Thymus (tissue), 11 donors: ENCODE data around the gene ETV1. TPM values are rescaled to one million over a fixed set of nuclear protein-coding genes. Genes with fewer than 3 reads are reported as not detected.

ENCODE experiments used
- DNase-seq, 9 donors: peaks; one replicate each; pipeline ENCODE4 v3.0.0-alpha.2; 2013; ENCODE audit warnings: low spot score in 9 of 9, low read depth in 6 of 9, missing footprints in 1 of 9
- H3K27ac ChIP-seq, 2 donors: one replicate each; pipeline ENCODE4 v1.5.1; 2013; ENCODE audit warnings: control low read depth in 1 of 2, low read depth in 1 of 2, low read length in 1 of 2, mild to moderate bottlenecking in 1 of 2, moderate library complexity in 1 of 2
- H3K27me3 ChIP-seq, 2 donors: one replicate each; pipeline ENCODE4 v1.5.1; 2013; ENCODE audit warnings: low read length in 1 of 2; ENCODE audit not compliant: control insufficient read depth in 2 of 2, insufficient read depth in 1 of 2
- H3K36me3 ChIP-seq, 2 donors: one replicate each; pipeline ENCODE4 v1.5.1; 2013; ENCODE audit warnings: low read length in 1 of 2, mild to moderate bottlenecking in 1 of 2, moderate library complexity in 1 of 2; ENCODE audit not compliant: control insufficient read depth in 2 of 2, insufficient read depth in 2 of 2
- H3K4me1 ChIP-seq, 2 donors: one replicate each; pipeline ENCODE4 v1.5.1; 2013; ENCODE audit warnings: low read length in 2 of 2; ENCODE audit not compliant: control insufficient read depth in 2 of 2, insufficient read depth in 2 of 2
- H3K4me3 ChIP-seq, 2 donors: one replicate each; pipeline ENCODE4 v1.5.1; 2013; ENCODE audit warnings: low read length in 2 of 2, control low read depth in 1 of 2, mild to moderate bottlenecking in 1 of 2
- H3K9me3 ChIP-seq, 2 donors: one replicate each; pipeline ENCODE4 v1.5.1; 2013; ENCODE audit warnings: low read length in 1 of 2, mild to moderate bottlenecking in 1 of 2; ENCODE audit not compliant: control insufficient read depth in 2 of 2, insufficient read depth in 1 of 2
- WGBS: extraction: QIAGEN DNeasy Blood & Tissue Kit; methylation state at CpG from one replicate; pipeline ENCODE4 v1.1.7; 2013; 5-methylcytosine and 5-hydroxymethylcytosine counted together
- polyA plus RNA-seq: library from polyadenylated mRNA; stranded (reverse); fragments of 200-250 nt; gene quantifications from one replicate; pipeline ENCODE4 v1.2.3, GENCODE V29; 2013
- total RNA-seq: library from RNA; stranded (reverse); fragments of 120-200 nt; gene quantifications from one replicate; pipeline ENCODE4 v1.2.4, GENCODE V29; 2013
- donor health status: healthy.

The ETV1 gene
- total and polyA plus RNA-seq, 2 donors, result 3.5 to 12.5 TPM

DNA sequence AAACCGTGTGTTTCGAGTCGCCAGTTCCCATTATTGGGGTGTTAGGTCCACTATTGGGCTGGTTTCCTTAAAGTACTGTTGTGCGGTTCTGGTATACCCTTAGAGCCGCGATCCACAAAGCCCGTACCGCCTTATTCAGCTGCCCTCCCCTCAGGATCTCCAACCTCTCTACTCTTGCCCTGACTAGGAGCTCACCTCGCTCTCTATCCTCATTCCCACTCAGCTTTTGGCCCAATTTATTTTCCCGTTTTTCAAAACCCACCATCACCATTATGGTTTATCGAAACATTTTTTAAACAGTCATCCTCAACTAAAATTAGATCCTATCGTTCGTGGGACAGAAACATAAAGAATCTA lies 461 bp upstream of the ETV1 start:
- WGBS, result under 1% methylated on average over 13 of the region's 13 CpGs
- DNase-seq, result peak in 1 of 9 donors; percentile 6
- H3K27ac ChIP-seq, result peak overlapping the region; percentile 76 to 86

DNA sequence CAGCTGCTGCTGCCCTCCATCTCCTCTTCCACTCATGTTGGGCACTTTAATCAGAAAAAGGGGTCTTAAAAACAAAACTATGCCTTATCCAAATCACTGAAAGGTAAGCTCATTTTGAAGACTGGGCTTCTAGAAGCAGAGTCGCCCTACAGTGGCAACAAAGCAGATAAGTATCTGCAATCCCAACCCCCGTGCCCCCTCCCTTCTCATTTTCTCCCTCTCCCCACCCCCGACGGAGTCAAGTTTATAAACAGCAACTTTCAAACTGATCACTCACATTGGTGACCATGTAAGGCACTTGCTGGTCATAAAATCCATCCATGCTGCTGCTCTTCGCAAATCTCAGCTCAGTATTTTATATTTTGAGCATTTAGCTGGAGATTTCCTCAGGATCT lies 738 bp downstream of the ETV1 start:
- WGBS, result 3% methylated on average over 5 of the region's 5 CpGs
- H3K4me3 ChIP-seq, result peak overlapping the region in 1 of 2 donors; percentile 48
- peaks cover 4 to 26% of the 10 kb centered on the region in 2 donors for H3K4me1 ChIP-seq
- peaks cover 0 to 5% of the 10 kb centered on the region in 2 donors for H3K9me3 ChIP-seq
- no peaks in the 10 kb centered on the region for H3K36me3 ChIP-seq
- peak overlapping the region in 1 of 2 donors; percentile 86 for H3K27ac ChIP-seq
- peak in 1 of 9 donors; percentile 7 for DNase-seq
- peaks cover 4 to 33% of the 10 kb centered on the region in 2 donors for H3K27me3 ChIP-seq

More for the DNA sequence above, 461 bp upstream of the ETV1 start:
- no peaks in the 10 kb centered on the region for H3K36me3 ChIP-seq
- H3K4me1 ChIP-seq, result peaks cover 4 to 26% of the 10 kb centered on the region in 2 donors
- H3K27me3 ChIP-seq, result peaks cover 4 to 33% of the 10 kb centered on the region in 2 donors
- peak overlapping the region; percentile 45 to 48 for H3K4me3 ChIP-seq
- peaks cover 0 to 5% of the 10 kb centered on the region in 2 donors for H3K9me3 ChIP-seq

GRCh38 chr7:13988065-13988464 lies 1.4 kb downstream of the ETV1 start:
- H3K4me3 ChIP-seq, result no peak overlapping the region
- WGBS, result 48% methylated on average over 8 of the region's 8 CpGs
- H3K27me3 ChIP-seq, result peaks cover 4 to 33% of the 10 kb centered on the region in 2 donors
- H3K4me1 ChIP-seq, result peaks cover 4 to 26% of the 10 kb centered on the region in 2 donors
- peaks cover 0 to 5% of the 10 kb centered on the region in 2 donors for H3K9me3 ChIP-seq
- no peak overlapping the region for H3K27ac ChIP-seq
- H3K36me3 ChIP-seq, result no peaks in the 10 kb centered on the region
- DNase-seq, result no peak

- peaks cover 0 to 5% of the 10 kb centered on the region in 2 donors for H3K9me3 ChIP-seq
- H3K27me3 ChIP-seq, result peaks cover 4 to 33% of the 10 kb centered on the region in 2 donors
- WGBS, result 86% methylated on average over 1 of the region's 1 CpG
- H3K27ac ChIP-seq, result no peak overlapping the region
- H3K36me3 ChIP-seq, result no peaks in the 10 kb centered on the region
- no peak for DNase-seq
- H3K4me1 ChIP-seq, result peaks cover 4 to 26% of the 10 kb centered on the region in 2 donors
- no peak overlapping the region for H3K4me3 ChIP-seq
Observed at GRCh38 chr7:13987395-13987794, 2.1 kb downstream of the ETV1 start.

GRCh38 chr7:13986208-13986607 lies 3.3 kb downstream of the ETV1 start:
- Histone ChIP-seq H3K27me3 (peaks cover 4 to 31% of the 10 kb centered on the region in 2 donors), H3K9me3 (peaks cover 0 to 5% of the 10 kb centered on the region in 2 donors), H3K36me3 (no peaks in the 10 kb centered on the region), H3K27ac (peak overlapping the region in 1 of 2 donors; percentile 20), H3K4me3 (no peak overlapping the region), H3K4me1 (peaks cover 4 to 22% of the 10 kb centered on the region in 2 donors)
- DNase-seq, result no peak
- 89% methylated on average over 2 of the region's 2 CpGs for WGBS

DNA sequence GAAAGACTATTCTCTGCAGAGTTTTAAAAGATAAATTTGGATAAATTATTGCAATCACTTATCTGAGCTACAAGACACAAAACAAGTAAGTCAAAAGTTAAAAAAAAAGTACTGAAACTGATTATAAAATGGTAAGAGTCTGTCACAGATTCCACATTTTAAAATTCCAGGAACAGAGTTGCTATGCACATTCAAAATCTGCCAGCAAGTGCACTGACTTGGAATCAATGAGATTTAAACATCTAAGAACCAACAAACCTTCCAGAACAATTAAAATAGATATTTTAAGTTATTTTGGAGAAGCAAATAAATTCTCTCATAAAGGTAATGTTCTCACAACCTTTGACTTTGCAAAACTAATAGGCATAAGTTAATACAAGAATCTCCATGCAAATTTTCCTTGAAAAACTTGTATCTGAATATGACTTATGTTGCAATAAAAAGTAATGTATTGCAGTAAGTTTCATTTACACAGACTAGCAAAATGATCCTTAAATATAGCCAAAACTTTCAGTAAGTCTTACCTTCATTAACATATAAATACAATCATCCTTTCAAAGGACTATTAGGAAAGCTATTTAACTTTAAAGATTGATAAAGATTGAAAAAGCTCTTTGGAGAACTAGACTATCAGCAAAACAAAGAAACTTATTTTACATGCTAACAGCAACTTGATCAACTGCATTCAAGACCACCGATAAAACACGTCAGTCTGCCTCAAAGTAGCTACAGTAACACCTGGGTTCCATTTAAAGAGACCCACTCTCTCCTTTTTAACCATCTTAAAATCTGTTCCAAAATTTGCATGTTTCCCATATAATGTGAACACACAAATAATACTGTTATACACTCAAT lies 4.4 kb downstream of the ETV1 start:
- Histone ChIP-seq H3K36me3 (no peaks in the 10 kb centered on the region), H3K9me3 (peaks cover 0 to 5% of the 10 kb centered on the region in 2 donors), H3K27ac (no peak overlapping the region), H3K4me3 (no peak overlapping the region), H3K27me3 (peaks cover 4 to 21% of the 10 kb centered on the region in 2 donors), H3K4me1 (peaks cover 0 to 12% of the 10 kb centered on the region in 2 donors)
- DNase-seq, result no peak
- 91% methylated on average over 2 of the region's 2 CpGs for WGBS

- no peak for DNase-seq
- peaks cover 2 to 11% of the 10 kb centered on the region in 2 donors for H3K27me3 ChIP-seq
- WGBS, result 59% methylated on average over 3 of the region's 3 CpGs
- no peak overlapping the region for H3K4me3 ChIP-seq
- no peaks in the 10 kb centered on the region for H3K9me3 ChIP-seq
- no peaks in the 10 kb centered on the region for H3K36me3 ChIP-seq
- no peak overlapping the region for H3K27ac ChIP-seq
- H3K4me1 ChIP-seq, result peaks cover 0 to 5% of the 10 kb centered on the region in 2 donors
Observed at GRCh38 chr7:13984061-13984460, 5.4 kb downstream of the ETV1 start.

DNA sequence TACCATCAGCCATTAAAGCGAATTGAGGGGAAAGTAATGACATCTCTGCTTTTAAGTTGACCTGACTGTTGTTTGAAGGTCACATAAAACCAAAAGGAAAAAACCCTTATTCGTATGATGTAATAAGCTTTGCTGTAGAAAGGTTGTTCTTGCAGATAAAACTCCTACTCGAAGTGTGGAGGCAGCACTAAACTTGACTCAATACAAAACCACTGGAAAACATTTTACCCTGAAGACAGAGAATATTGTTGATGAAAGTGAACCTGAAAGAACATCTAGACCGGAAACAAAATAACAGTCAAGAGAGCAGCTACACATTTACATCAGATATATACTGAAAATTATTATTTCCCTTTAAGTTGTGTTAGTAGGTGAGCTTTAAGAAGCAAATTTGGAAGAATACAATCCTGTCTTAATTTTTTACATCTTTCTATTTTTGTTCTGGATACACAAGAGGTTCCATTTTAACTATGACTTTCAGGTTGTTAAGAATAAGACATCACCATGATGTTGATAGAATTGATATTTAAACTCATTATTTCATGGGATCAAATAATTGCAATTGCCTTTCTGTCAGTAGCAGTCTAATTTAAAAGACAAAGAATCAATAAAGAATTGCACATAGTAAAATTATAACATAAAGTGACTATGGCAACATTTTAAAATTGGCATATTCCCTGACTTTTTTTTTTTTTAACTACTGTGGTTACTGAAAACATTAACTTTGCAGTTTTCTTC lies 6.4 kb downstream of the ETV1 start:
- WGBS, result 85% methylated on average over 4 of the region's 4 CpGs
- Histone ChIP-seq H3K4me3 (no peak overlapping the region), H3K4me1 (no peaks in the 10 kb centered on the region), H3K27ac (no peak overlapping the region), H3K9me3 (no peaks in the 10 kb centered on the region), H3K36me3 (no peaks in the 10 kb centered on the region), H3K27me3 (peaks cover under 1 to 2% of the 10 kb centered on the region in 2 donors)
- DNase-seq, result peak in 1 of 9 donors; percentile 9

GRCh38 chr7:13981070-13981469 lies 8.4 kb downstream of the ETV1 start:
- no peaks in the 10 kb centered on the region for H3K36me3 ChIP-seq
- H3K9me3 ChIP-seq, result no peaks in the 10 kb centered on the region
- WGBS, result 74% methylated on average over 3 of the region's 3 CpGs
- H3K4me1 ChIP-seq, result no peaks in the 10 kb centered on the region
- peak in 1 of 9 donors; percentile 19 for DNase-seq
- no peak overlapping the region for H3K4me3 ChIP-seq
- H3K27ac ChIP-seq, result no peak overlapping the region
- no peaks in the 10 kb centered on the region for H3K27me3 ChIP-seq
